HS-27A (cell line): ENCODE results near the gene EPB41L2.

Experiments used
- DNase-seq: peaks from one replicate; pipeline ENCODE4 v3.0.0-alpha.2; 2012; ENCODE audit warnings: low read depth, missing footprints

Gene EPB41L2

DNA sequence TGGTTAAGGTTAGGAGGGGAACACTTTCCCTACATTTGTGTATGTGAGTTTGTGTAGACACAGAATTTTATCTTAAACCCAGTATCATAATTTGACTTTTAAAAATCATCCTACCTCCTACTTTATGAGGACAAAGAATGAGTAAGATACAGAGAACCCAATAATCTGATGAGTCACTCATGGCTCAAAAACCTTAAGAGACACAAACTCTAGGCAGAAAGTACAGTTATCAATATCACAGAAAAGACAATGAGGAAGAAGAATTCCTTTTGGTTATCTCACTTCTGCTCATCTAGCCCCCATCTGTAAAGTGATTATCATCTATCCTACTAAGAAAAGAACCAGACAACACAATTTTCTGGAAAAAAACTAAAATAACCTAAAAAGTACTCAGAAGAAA, 87.7 kb downstream of the EPB41L2 start:
- DNase-seq, result no peak

- no peak for DNase-seq
Measured at GRCh38 chr6:130973521-130974277, 89.3 kb downstream of the EPB41L2 start.

GRCh38 chr6:130971504-130971903, 91.5 kb downstream of the EPB41L2 start:
- no peak for DNase-seq

- DNase-seq, result no peak
Measured at GRCh38 chr6:130970839-130971410, 92.1 kb downstream of the EPB41L2 start.

DNA sequence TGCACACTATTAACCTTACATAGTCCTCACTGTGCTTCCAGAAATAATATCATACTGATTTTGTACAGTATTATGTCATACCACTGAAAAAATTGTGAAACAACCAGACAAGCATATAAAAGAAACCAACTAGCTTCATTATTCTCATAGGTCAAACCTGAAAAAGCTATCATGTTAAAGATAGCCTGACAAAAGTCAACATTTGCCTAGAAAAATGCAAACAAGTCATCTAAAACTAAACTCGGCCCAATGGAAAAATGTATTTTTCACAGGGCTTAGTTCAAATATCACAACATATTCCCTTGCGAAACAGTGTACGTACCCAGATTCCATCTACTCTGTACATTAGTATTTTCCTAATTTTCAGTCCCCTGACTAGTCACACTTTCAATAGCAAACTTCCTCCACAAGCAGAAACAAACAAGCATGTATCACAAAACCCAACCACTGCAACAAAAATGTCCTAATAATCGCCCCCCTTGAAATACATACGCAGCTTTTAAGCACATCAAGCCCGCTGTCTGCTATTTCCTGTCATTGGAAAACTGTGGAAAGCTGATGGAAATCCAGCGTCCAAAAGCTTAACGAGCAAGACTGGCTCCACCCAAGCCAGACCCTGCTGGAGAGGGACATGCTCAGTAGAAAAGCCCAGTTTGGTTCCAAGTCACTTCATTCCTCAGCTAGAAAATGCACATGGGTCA, 93.1 kb downstream of the EPB41L2 start:
- DNase-seq, result no peak

GRCh38 chr6:130969166-130969565, 93.9 kb downstream of the EPB41L2 start:
- DNase-seq, result no peak

GRCh38 chr6:130968476-130968875, 94.6 kb downstream of the EPB41L2 start:
- DNase-seq, result no peak

DNA sequence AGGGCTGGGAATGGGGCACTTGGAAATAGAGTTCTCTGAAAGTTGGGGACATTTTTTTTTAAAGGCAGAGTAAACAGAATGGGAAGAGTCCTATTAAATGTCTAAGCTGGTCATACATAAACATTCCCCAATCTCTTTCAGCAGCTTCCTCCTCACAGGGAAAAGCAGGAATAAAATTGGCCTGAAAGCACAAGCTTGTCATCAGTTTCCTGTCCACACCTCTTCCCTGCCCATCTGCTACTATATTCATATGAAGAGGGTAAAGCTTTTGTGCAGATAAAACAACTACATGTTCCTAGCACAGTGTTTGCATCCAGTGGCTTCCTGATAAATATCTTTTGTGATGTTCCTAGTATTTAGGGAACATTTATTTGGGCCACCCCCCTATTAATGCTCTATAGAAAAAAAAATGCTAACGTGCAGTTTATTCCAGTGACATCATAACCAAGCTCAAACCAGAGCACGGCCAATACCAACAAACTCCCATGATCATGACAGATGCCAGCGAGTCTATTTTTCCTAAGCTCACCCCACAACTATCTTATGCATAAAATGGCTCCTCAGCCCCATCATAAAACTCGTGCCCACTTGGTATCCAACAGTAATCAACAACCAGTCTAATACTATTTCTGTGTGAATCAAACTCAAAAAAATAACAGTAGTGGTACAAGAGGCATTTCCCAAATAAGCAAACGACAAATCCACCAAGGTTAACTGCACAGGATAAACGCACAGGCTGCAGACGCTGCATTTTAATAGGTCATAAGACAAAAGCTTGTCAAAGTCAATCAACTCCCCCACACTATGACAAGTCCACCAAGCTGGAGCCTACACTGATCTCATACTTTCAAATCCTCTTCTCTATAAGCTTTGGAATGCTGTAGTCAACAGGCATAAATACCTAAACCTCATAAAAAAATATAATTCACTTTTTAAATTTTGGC, 95.3 kb downstream of the EPB41L2 start:
- DNase-seq, result no peak

DNA sequence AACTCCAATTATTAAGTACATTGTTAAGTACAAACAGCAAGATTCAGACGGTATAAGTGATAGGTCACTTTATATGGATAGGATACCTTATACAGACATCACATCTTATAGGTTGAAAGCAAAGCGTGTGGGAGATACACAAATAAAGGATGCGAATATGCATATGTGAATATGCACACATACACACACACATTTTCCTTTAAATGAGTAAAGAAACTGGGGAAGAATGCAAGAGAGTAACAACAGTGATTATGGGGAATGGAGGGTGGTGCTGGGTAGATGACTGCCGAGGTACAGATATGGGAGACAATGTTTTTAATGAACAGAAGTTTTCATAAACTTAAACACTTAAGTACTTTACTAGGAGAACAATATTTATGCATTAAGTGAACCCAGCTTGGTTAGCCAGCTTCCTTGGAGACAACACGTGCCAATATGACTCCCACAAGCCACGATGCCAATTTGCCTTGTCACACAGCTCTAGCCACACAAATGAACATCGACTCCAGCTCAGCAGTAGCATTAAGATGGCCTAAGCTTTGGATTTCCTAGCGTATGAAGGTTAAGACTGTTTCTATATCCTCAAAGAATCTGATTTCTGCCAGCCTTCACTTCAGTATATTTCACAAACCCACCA, 96.6 kb downstream of the EPB41L2 start:
- no peak for DNase-seq

DNA sequence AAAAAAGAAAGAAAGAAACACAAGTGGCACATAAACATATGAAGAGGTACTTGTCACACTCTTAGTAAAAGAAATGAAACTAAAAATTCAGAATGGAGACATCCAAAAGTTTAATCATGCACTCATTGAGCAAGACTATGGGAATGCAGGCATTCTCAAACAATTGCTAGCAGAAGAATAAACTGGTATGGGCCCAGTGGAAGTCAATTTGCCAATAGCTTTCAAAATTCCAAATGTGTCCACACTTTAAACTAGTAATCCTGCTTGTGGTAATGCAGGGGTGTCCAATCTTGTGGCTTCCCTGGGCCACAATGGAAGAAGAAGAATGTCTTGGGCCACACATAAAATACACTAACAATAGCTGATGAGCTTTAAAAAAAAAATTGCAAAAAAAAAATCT, 97.4 kb downstream of the EPB41L2 start:
- DNase-seq, result no peak

GRCh38 chr6:130964808-130965604, 98.0 kb downstream of the EPB41L2 start:
- DNase-seq, result no peak

DNA sequence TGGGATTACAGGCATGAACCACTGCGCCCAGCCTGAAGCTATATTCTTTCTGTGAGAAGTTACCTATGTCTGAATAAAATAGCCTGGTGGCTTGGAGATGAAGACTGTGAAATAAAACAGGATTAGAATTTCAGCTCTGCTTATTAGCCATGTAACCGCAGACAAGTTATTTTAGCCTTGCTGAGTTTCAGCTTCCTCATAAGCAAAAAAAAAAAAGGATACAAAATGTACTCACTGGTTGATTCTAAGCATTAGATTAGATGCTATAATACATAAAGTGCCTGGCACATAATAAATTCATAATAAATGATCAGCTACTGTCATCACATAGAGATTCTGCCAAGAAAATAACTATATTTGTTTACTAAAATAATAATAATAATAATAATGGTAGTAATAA, 98.8 kb downstream of the EPB41L2 start:
- no peak for DNase-seq

DNA sequence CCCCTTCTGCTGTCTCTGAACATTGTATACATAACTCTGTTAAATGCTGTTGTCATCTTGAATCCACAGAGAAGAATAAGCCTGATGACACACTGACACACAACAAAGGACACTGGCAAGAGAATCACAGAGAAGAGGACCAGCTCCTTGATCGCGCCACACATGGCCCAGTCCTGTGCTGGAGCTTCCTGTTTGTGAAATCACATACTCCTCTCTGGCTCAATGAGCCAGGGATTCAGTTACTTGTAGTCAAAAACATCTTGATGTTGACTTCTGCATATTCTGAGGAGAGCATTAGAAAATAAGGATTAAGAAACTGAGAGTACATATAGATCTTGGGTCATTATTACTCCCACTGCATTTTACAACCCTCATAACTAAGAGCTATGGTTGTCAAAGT, 100.1 kb downstream of the EPB41L2 start:
- DNase-seq, result no peak

DNA sequence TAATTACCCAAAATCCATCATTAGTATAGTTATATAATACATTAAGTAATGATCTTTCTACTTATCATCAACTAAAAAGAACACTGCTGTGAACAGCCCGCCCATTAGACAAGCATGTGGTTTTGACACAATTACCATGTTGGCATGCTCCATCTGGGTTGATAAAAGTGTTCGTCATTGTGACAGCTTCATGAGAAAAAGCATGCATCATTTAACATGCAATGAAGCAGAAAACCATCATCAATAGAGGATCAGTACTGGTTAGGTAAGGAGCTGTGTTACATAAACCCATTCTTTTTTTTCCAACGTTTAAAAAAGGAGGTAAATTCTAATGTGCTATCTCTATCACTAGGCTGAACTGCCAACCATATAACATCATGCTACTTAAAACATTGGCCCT, 101.9 kb downstream of the EPB41L2 start:
- no peak for DNase-seq

- DNase-seq, result no peak
Measured at GRCh38 chr6:130959951-130960350, 103.1 kb downstream of the EPB41L2 start.

- DNase-seq, result no peak
Measured at GRCh38 chr6:130958468-130958867, 104.6 kb downstream of the EPB41L2 start.

GRCh38 chr6:130955755-130956154, 107.3 kb downstream of the EPB41L2 start:
- no peak for DNase-seq

GRCh38 chr6:130949553-130949952, 113.5 kb downstream of the EPB41L2 start:
- no peak for DNase-seq

DNA sequence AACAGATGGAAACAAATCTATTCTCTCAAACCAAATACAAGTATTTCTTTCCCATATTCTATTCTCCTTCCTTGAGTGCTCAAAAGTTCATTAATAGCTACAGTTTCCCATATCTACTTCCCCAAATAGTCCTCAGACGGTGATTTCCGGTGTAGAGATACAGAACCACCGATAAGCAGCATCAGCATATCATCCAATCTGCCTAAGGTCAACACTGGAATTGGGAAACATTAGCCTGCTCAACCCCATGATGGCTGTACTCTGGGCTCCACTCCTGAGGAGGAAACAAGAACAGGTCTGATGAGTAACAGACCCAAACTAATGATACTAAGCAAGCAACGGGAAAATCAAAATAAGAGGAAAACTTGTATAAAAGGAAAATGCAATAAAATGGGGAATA, 115.6 kb downstream of the EPB41L2 start:
- DNase-seq, result no peak

DNA sequence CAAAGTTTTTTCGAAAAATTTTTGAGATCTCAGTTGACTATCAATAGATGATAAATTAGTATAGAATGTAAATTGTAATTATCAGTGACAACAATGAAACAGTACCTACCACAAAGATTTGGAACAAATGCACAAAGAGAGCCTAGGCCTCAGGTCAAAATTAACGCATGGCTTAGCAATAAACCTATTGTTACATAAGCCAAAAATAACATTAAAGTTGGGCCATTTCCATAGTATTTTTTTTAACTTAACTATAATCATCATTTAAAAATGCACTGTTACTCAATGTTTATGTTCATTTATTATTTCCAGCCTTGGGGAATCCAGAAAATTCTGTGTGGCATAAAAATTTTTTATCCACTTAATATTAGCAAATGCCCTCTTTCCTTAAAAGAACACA, 117.0 kb downstream of the EPB41L2 start:
- DNase-seq, result no peak

GRCh38 chr6:130945401-130945919, 117.6 kb downstream of the EPB41L2 start:
- no peak for DNase-seq
